RWPE1 (cell line): ENCODE results near the gene BARHL2.

ENCODE experiments used
- CTCF ChIA-PET: fragments of 350-600 bp; sonication (Branson Sonifier 250); formaldehyde crosslinking; extraction: SDS; loops from one replicate; lab custom pipeline; 2021; lab: Yijun Ruan, JAX
- POLR2A ChIA-PET: fragments of 400-600 bp; formaldehyde crosslinking; extraction: SDS; loops from one replicate; lab custom pipeline; 2020; ENCODE audit warnings: antibody characterized with exemption; ENCODE audit not compliant: low non-redundant PET; lab: Yijun Ruan, JAX
- DNase-seq: peaks from one replicate; pipeline ENCODE4 v3.0.0; 2012; ENCODE audit warnings: low spot score
- H3K27ac ChIP-seq: fragments of 450-650 bp; 2 replicates; pipeline ENCODE4 v1.5.1; 2017
- TF ChIP-seq, protein P1 (sequence below): fragments of 450-650 bp; conservative IDR thresholded peaks from 2 replicates; pipeline ENCODE4 v1.5.1; 2017; ENCODE audit warnings: low read depth, mild to moderate bottlenecking

Gene BARHL2

DNA sequence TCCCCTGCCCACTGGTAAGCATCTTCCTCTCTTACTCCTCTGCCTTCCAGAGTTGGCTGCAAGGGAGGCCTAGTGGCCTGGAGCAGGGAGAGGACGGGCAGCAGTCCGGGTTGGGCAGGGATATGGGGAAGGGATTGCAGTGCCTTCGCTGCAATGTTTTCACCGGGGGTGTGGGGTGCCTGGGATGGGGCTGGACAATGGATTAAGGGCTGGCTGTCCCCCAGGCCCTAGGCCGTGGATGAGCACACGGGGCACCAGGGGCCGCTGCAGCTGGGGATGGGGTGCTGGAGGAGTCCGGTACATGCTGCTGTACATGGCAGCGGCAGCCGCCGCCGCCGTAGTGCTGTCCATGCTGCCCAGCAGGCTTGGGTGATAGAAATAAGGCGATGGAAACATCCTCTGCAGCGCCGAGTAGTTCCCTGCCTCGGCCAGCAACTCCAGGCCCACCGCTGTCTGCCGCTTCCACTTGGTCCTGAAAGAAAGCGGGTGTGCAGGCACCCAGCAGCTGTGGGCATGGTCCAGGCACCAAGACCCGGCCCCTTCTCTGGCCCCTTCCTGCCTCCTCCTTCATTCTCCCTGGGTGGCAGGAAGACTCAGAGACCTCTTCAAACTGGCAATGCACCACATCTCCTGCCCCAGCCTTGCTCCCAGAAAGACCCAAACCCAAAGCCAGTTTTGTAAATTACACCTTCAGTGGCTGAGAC lies 4.8 kb downstream of the BARHL2 start:
- POLR2A ChIA-PET: no interaction called here
- CTCF ChIA-PET: no interaction called here
- H3K27ac ChIP-seq: no peak overlapping the region
- no peak for DNase-seq
- TF ChIP-seq, protein P1, sequence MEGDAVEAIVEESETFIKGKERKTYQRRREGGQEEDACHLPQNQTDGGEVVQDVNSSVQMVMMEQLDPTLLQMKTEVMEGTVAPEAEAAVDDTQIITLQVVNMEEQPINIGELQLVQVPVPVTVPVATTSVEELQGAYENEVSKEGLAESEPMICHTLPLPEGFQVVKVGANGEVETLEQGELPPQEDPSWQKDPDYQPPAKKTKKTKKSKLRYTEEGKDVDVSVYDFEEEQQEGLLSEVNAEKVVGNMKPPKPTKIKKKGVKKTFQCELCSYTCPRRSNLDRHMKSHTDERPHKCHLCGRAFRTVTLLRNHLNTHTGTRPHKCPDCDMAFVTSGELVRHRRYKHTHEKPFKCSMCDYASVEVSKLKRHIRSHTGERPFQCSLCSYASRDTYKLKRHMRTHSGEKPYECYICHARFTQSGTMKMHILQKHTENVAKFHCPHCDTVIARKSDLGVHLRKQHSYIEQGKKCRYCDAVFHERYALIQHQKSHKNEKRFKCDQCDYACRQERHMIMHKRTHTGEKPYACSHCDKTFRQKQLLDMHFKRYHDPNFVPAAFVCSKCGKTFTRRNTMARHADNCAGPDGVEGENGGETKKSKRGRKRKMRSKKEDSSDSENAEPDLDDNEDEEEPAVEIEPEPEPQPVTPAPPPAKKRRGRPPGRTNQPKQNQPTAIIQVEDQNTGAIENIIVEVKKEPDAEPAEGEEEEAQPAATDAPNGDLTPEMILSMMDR: no peak

DNA sequence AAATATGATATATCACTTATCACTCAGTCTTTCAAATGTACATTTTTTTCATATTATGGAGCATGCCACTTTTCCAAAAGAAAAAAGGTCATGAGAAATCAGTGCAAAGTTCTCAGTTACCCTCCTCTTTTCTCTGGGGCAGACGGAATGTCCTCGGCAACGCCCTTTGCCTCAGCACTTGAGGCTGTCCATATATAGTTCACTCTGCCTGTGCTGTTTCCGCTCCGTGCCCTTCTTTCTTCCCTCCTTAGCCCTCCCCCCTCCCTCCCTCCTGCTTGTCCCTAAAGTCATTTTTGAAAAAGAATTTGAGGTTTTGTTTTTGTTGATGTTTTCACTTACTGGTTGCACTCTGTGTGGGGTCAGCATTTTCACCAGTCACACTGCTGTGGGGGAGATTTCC lies 5.4 kb downstream of the BARHL2 start:
- ChIA-PET POLR2A (no interaction called here), CTCF (no interaction called here)
- no peak overlapping the region for H3K27ac ChIP-seq
- TF ChIP-seq, protein P1: no peak
- no peak for DNase-seq

DNA sequence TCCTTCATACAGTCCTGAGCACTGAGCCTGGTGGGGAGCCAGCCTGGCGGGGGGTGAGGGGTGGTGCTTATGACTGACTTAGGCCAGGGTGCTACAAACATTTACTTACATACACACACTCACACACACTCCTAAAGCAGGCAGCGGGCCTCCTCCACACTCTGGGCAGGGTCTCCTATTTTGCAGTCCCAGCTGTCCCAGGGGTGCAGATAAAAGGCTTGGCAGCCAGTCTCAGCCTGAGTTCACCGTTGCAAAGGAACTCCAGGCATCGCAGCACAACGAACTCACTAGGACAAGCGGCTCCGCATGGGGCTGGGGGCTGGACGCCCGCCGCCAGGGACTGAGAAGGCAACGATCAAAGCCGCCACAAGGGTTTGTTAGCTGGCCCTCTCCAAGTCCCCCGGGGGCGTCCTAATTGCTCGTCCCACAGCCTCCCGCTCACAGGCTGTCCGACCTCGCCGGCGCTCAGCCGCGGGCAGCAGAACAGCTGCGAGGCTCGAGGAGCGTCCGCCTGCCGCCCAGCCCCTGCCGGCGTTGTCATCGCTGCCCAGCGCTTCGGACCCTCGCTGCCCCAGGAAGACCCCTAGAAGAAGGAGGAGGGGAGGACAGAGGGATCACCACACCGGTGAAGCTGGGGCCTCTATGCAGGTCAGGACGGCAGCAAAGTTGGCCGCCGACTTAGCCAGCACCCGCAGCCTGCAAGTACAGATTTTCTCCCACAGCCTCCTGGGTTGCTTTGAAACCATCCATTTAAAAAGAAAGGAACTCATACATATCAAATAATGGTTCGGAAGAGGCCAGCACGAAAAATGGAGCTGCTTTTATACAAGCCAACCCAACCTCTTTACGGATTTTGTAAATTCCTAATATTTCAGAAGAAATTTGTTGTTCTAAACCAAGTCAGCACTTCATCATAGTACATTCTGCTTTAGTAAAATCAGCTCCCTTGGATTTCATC lies 6.2 kb downstream of the BARHL2 start:
- CTCF ChIA-PET: no interaction called here
- DNase-seq: no peak
- TF ChIP-seq, protein P1: no peak
- H3K27ac ChIP-seq: no peak overlapping the region
- POLR2A ChIA-PET: no interaction called here

DNA sequence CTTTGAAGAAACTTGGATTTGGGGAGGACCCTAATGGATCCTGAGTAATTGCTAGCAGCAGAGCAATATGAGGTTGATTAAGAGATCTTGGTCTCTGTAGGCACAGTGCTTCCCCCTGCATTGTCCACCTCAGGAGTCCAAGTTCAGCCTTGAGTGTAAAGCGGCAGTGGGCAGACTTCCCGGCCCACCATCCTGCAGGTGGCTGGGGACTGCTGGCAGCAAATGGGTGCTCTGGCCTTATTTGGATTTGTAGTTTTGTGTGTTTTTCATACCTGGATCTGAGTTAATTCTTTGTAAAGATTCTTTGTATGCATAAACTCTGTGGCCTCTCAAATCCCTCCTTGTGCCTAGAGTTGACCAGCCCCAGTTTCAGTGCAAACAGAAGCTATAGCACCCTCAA lies 7.6 kb downstream of the BARHL2 start:
- DNase-seq: no peak
- TF ChIP-seq, protein P1: no peak
- no peak overlapping the region for H3K27ac ChIP-seq
- ChIA-PET POLR2A (no interaction called here), CTCF (interaction anchor here (0.6 kb wide), 1 partner anchor 439 kb away, joined by 3 read pairs; no protein-coding TSS in a partner anchor)

DNA sequence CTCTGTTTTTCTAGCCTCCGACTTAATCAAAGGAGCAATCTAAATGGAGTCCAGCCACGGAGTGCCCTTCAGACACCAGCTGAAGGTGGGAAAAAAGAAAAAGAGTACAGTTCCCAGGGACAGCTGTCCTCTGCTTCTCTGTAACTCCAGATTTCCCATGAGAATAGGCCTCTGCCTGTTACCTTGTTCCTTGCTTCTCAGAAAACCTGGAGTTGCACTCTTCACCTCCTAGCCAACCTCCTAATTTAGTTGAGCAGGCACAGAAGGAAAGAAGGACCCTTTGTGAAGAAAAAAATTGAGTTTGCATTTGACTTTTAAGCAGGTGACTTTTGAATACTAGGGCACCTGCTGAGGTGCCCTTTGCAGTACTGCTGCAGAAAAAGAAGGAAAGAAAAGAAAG lies 8.3 kb downstream of the BARHL2 start:
- no peak overlapping the region for H3K27ac ChIP-seq
- DNase-seq: no peak
- CTCF ChIA-PET: no interaction called here
- TF ChIP-seq, protein P1: no peak
- POLR2A ChIA-PET: no interaction called here

DNA sequence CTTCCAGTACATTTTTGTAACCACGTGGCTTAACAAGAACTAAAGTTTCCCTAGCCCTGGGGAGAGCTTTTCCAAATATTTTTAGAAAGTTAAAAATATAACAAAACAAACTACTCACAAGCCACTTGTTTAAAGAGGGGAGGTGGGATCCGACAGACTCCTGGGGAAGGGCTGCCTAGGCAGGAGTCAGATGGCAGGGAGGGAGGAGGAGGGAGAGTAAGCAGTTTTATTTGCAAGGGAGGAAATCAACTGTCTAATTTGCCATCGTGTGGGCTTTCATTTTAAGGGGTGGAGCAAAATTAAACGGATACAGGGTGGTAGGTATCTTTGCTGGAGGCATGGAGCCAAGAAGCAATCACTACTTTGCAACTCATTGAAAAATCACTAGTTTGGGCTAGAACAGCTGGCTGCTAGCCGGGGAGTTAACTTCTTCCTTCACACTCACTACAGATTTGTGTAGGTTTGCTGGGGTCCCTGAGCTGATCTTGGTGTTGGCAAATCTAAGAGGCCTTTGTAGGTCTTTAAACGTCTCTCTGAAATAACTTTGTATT lies 8.8 kb downstream of the BARHL2 start:
- no peak overlapping the region for H3K27ac ChIP-seq
- TF ChIP-seq, protein P1: no peak
- DNase-seq: no peak
- ChIA-PET CTCF (no interaction called here), POLR2A (no interaction called here)
